HG03354 (cell line): ENCODE results near the gene INPP5A.

Source experiments
- ATAC-seq: cut with Tn5 transposase; IDR thresholded peaks from one replicate; pipeline ENCODE4 v1.9.1; 2021; ENCODE audit warnings: mild to moderate bottlenecking; ENCODE audit not compliant: unreplicated experiment, poor library complexity, severe bottlenecking

Gene INPP5A

GRCh38 chr10:132606031-132606491, 68.5 kb downstream of the INPP5A start:
- ATAC-seq = no peak

GRCh38 chr10:132606536-132607316, 69.1 kb downstream of the INPP5A start:
- no peak for ATAC-seq

GRCh38 chr10:132607491-132607890, 69.9 kb downstream of the INPP5A start:
- ATAC-seq = no peak

- ATAC-seq = no peak
Observed at GRCh38 chr10:132607961-132608495, 70.4 kb downstream of the INPP5A start.

- no peak for ATAC-seq
Observed at GRCh38 chr10:132608511-132609195, 71.1 kb downstream of the INPP5A start.

- ATAC-seq = no peak
Observed at GRCh38 chr10:132609211-132609610, 71.6 kb downstream of the INPP5A start.

GRCh38 chr10:132610071-132610701, 72.6 kb downstream of the INPP5A start:
- no peak for ATAC-seq

- no peak for ATAC-seq
Observed at GRCh38 chr10:132611026-132611910, 73.7 kb downstream of the INPP5A start.

GRCh38 chr10:132611986-132612385, 74.4 kb downstream of the INPP5A start:
- no peak for ATAC-seq

GRCh38 chr10:132612571-132613504, 75.3 kb downstream of the INPP5A start:
- ATAC-seq = no peak

- no peak for ATAC-seq
Observed at GRCh38 chr10:132613566-132614348, 76.2 kb downstream of the INPP5A start.

- ATAC-seq = no peak
Observed at GRCh38 chr10:132614431-132615340, 77.1 kb downstream of the INPP5A start.

- ATAC-seq = no peak
Observed at GRCh38 chr10:132615341-132616169, 78.0 kb downstream of the INPP5A start.

GRCh38 chr10:132616170-132616995, 78.8 kb downstream of the INPP5A start:
- no peak for ATAC-seq
